HG03025 (cell line): Measurements from ENCODE around the gene TMC8.
"Not testable (repeated sequence)": the region's sequence is repeated elsewhere in the genome, so short reads cannot be mapped to it uniquely, and the experiment has no call there.

ENCODE experiments used
- ATAC-seq: cut with Tn5 transposase; IDR thresholded peaks from one replicate; pipeline ENCODE4 v1.9.1; 2021; ENCODE audit warnings: mild to moderate bottlenecking, moderate library complexity; ENCODE audit not compliant: unreplicated experiment, low FRiP score

TMC8 gene

GRCh38 chr17:78130437-78131101 is at the start of gene TMC8:
TMC8 (plus strand) TSS chr17:78130771; CDS start chr17:78131589, 818 bp downstream.
- no peak for ATAC-seq

GRCh38 chr17:78081551-78081950 is 49.0 kb upstream of the TMC8 start:
- ATAC-seq = no peak

GRCh38 chr17:78082355-78082872 is 48.2 kb upstream of the TMC8 start:
- not testable (repeated sequence) for ATAC-seq

GRCh38 chr17:78082988-78083387 is 47.6 kb upstream of the TMC8 start:
- no peak for ATAC-seq

- ATAC-seq = no peak
These were observed 43.8 kb upstream of the TMC8 start for GRCh38 chr17:78086740-78087139.

GRCh38 chr17:78088529-78088928 is 42.0 kb upstream of the TMC8 start:
- ATAC-seq = no peak

GRCh38 chr17:78089576-78090281 is 40.8 kb upstream of the TMC8 start:
- ATAC-seq = no peak

GRCh38 chr17:78092794-78093324 is 37.7 kb upstream of the TMC8 start:
- no peak for ATAC-seq

GRCh38 chr17:78095035-78095434 is 35.5 kb upstream of the TMC8 start:
- ATAC-seq = no peak

GRCh38 chr17:78096093-78096492 is 34.5 kb upstream of the TMC8 start:
- no peak for ATAC-seq

- no peak for ATAC-seq
These were observed 29.5 kb upstream of the TMC8 start for GRCh38 chr17:78101112-78101511.

- no peak for ATAC-seq
These were observed 29.0 kb upstream of the TMC8 start for GRCh38 chr17:78101542-78101941.

- no peak for ATAC-seq
These were observed 27.3 kb upstream of the TMC8 start for GRCh38 chr17:78103311-78103710.

GRCh38 chr17:78104540-78104941 is 26.0 kb upstream of the TMC8 start:
- no peak for ATAC-seq

GRCh38 chr17:78105101-78105500 is 25.5 kb upstream of the TMC8 start:
- no peak for ATAC-seq

- ATAC-seq = no peak
These were observed 25.0 kb upstream of the TMC8 start for GRCh38 chr17:78105551-78105950.

- ATAC-seq = no peak
These were observed 24.4 kb upstream of the TMC8 start for GRCh38 chr17:78106211-78106610.

- ATAC-seq = no peak
These were observed 23.1 kb upstream of the TMC8 start for GRCh38 chr17:78107457-78107856.

GRCh38 chr17:78107976-78108725 is 22.4 kb upstream of the TMC8 start:
- no peak for ATAC-seq

GRCh38 chr17:78108726-78109488 is 21.7 kb upstream of the TMC8 start:
- no peak for ATAC-seq

- ATAC-seq = no peak
These were observed 21.1 kb upstream of the TMC8 start for GRCh38 chr17:78109489-78109761.
